Measurements from ENCODE around the gene CTPS1. TPM values are rescaled to one million over a fixed set of nuclear protein-coding genes. Genes with fewer than 3 reads are reported as not detected.

CTPS1 gene
- total and polyA plus RNA-seq, 2 of the 13 experiments (the other 11 are each of a cell fraction or from before 2014, with no cell fraction given), result 9.6 to 42.8 TPM

DNA sequence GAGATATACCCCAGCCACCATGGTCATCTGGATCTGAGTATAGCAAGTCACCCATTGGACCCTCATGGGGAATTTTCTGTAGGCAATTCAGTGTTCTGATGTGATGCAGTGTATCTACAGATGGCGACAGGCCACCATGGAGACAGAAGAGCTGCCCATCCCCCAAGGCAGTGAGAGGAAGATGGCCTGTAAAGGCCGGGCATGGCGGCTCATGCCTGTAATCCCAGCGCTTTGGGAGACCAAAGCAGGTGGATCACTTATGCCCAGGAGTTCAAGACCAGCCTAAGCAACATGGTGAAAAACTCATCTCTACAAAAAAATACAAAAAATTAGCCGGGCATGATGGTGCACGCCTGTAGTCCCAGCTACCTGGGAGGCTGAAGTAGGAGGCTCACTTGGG is 41.1 kb upstream of the CTPS1 start:
- H3K9me3 ChIP-seq (ENCODE audit: low read length), result no peaks in the 10 kb centered on the region
- ChIA-PET POLR2A (interaction anchor here (0.9 to 3.5 kb wide), 2 partner anchors 62 to 77 kb away, joined by 3 to 41 read pairs; partner anchors contain the start of gene CITED4), CTCF (ENCODE audit: low intra/inter-chr PET ratio, low total read pairs) (no interaction called here)
- no peaks in the 10 kb centered on the region for H3K27me3 ChIP-seq (ENCODE audit: control insufficient read depth in 1 of 2, insufficient read depth in 2 of 2, low read length in 2 of 2)
- in situ Hi-C loops (cut with HindIII; ENCODE audit: extremely low pct_ligation_motif_present, low pct_unique_long_range_greater_than_20kb), result no loop called here
- peaks cover 48% of the 10 kb centered on the region for H3K4me1 ChIP-seq (ENCODE audit: insufficient read depth, low read length)
- no peaks in the 10 kb centered on the region for H4K20me1 ChIP-seq (ENCODE audit: insufficient read depth, low read length)
- WGBS (ENCODE audit: low lambda C conversion rate), result 97% methylated on average over 5 of the region's 6 CpGs
- H3K36me3 ChIP-seq (replicated peaks in 1 of 2; ENCODE audit: control insufficient read depth in 1 of 2, insufficient read depth in 2 of 2, low read length in 2 of 2), result no peaks in the 10 kb centered on the region
- no peak overlapping the region for H2AFZ ChIP-seq (ENCODE audit: low read length)
- no peak overlapping the region for H3K4me2 ChIP-seq (ENCODE audit: low read depth, low read length)
- no peak for FAIRE-seq
- BruUV-seq (replicated peaks), result no TSS peak
- no peak for DNase-seq (ENCODE audit: low spot score)
- H3K27ac ChIP-seq (ENCODE audit: extremely low read length, insufficient read depth, low read length), result no peak overlapping the region
- no peak overlapping the region for H3K9ac ChIP-seq (ENCODE audit: insufficient read depth, low read depth, low read length)
- ATAC-seq, result no peak
- H3K79me2 ChIP-seq (ENCODE audit: insufficient read depth, low read length), result no peaks in the 10 kb centered on the region
- TF ChIP-seq, protein P1, sequence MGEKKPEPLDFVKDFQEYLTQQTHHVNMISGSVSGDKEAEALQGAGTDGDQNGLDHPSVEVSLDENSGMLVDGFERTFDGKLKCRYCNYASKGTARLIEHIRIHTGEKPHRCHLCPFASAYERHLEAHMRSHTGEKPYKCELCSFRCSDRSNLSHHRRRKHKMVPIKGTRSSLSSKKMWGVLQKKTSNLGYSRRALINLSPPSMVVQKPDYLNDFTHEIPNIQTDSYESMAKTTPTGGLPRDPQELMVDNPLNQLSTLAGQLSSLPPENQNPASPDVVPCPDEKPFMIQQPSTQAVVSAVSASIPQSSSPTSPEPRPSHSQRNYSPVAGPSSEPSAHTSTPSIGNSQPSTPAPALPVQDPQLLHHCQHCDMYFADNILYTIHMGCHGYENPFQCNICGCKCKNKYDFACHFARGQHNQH (CRISPR knock-in tag; IDR thresholded peaks at IDR 0.05), result no peak
- TF ChIP-seq TARDBP (CRISPR knock-in tag; IDR thresholded peaks at IDR 0.05) (0 out of 2 replicates have a peak, but pooled peaks have one; percentile 0), SCMH1 (CRISPR knock-in tag; IDR thresholded peaks at IDR 0.05; ENCODE audit: borderline replicate concordance) (no peak), SRY (CRISPR knock-in tag; IDR thresholded peaks at IDR 0.05) (no peak), ZNF564 (CRISPR knock-in tag; IDR thresholded peaks at IDR 0.05) (no peak)
- TF ChIP-seq, protein P2, sequence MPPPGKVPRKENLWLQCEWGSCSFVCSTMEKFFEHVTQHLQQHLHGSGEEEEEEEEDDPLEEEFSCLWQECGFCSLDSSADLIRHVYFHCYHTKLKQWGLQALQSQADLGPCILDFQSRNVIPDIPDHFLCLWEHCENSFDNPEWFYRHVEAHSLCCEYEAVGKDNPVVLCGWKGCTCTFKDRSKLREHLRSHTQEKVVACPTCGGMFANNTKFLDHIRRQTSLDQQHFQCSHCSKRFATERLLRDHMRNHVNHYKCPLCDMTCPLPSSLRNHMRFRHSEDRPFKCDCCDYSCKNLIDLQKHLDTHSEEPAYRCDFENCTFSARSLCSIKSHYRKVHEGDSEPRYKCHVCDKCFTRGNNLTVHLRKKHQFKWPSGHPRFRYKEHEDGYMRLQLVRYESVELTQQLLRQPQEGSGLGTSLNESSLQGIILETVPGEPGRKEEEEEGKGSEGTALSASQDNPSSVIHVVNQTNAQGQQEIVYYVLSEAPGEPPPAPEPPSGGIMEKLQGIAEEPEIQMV (CRISPR knock-in tag; IDR thresholded peaks at IDR 0.05; ENCODE audit: low read depth), result no peak
- TF ChIP-seq, protein P3, sequence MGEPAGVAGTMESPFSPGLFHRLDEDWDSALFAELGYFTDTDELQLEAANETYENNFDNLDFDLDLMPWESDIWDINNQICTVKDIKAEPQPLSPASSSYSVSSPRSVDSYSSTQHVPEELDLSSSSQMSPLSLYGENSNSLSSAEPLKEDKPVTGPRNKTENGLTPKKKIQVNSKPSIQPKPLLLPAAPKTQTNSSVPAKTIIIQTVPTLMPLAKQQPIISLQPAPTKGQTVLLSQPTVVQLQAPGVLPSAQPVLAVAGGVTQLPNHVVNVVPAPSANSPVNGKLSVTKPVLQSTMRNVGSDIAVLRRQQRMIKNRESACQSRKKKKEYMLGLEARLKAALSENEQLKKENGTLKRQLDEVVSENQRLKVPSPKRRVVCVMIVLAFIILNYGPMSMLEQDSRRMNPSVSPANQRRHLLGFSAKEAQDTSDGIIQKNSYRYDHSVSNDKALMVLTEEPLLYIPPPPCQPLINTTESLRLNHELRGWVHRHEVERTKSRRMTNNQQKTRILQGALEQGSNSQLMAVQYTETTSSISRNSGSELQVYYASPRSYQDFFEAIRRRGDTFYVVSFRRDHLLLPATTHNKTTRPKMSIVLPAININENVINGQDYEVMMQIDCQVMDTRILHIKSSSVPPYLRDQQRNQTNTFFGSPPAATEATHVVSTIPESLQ (CRISPR knock-in tag; conservative IDR thresholded peaks at IDR 0.05), result no peak
- TF ChIP-seq, protein P4, sequence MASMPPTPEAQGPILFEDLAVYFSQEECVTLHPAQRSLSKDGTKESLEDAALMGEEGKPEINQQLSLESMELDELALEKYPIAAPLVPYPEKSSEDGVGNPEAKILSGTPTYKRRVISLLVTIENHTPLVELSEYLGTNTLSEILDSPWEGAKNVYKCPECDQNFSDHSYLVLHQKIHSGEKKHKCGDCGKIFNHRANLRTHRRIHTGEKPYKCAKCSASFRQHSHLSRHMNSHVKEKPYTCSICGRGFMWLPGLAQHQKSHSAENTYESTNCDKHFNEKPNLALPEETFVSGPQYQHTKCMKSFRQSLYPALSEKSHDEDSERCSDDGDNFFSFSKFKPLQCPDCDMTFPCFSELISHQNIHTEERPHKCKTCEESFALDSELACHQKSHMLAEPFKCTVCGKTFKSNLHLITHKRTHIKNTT (CRISPR knock-in tag; IDR thresholded peaks at IDR 0.05), result no peak
- intact Hi-C loops (cut with micrococcal nuclease; ENCODE audit: unreplicated experiment), result no loop called here
- H3K4me3 ChIP-seq (replicated peaks in 1 of 3; ENCODE audit: insufficient read depth in 1 of 3, low read depth in 2 of 3, low read length in 3 of 3), result no peak overlapping the region
